Fibroblast of peridontal ligament (primary cell): Measurements from ENCODE around the gene PLEKHJ1.

Source experiments
- DNase-seq: peaks from one replicate; pipeline ENCODE4 v3.0.0-alpha.2; 2010; ENCODE audit errors: extremely low read depth

Gene PLEKHJ1

GRCh38 chr19:2249010-2249866 lies 13.1 kb upstream of the PLEKHJ1 start, which contains the start of gene AMH:
AMH (plus strand) TSS chr19:2249323; CDS start chr19:2249333, 10 bp downstream.
- DNase-seq: no peak

- no peak for DNase-seq
These were observed 12.2 kb upstream of the PLEKHJ1 start for GRCh38 chr19:2248136-2249009.

- DNase-seq: no peak
These were observed 11.4 kb upstream of the PLEKHJ1 start for GRCh38 chr19:2247433-2248101.

- DNase-seq: peak; percentile 33
These were observed 10.8 kb upstream of the PLEKHJ1 start for GRCh38 chr19:2246801-2247361.

- no peak for DNase-seq
These were observed 10.0 kb upstream of the PLEKHJ1 start for GRCh38 chr19:2246014-2246620.

- no peak for DNase-seq
These were observed 9.1 kb upstream of the PLEKHJ1 start for GRCh38 chr19:2245273-2245672.

GRCh38 chr19:2244486-2244885 lies 8.4 kb upstream of the PLEKHJ1 start:
- DNase-seq: no peak

GRCh38 chr19:2244125-2244411 lies 7.9 kb upstream of the PLEKHJ1 start:
- DNase-seq: no peak

- DNase-seq: no peak
These were observed 7.4 kb upstream of the PLEKHJ1 start for GRCh38 chr19:2243274-2244124.

- no peak for DNase-seq
These were observed 6.7 kb upstream of the PLEKHJ1 start for GRCh38 chr19:2242816-2243215.

- no peak for DNase-seq
These were observed 6.0 kb upstream of the PLEKHJ1 start for GRCh38 chr19:2242092-2242537.

- no peak for DNase-seq
These were observed 5.0 kb upstream of the PLEKHJ1 start for GRCh38 chr19:2240881-2241760.

GRCh38 chr19:2239771-2240770 lies 3.9 kb upstream of the PLEKHJ1 start:
- peak; percentile 29 for DNase-seq

GRCh38 chr19:2239173-2239572 lies 3.0 kb upstream of the PLEKHJ1 start:
- no peak for DNase-seq

GRCh38 chr19:2237869-2238153 lies 1.7 kb upstream of the PLEKHJ1 start:
- DNase-seq: no peak

GRCh38 chr19:2237051-2237868 lies 1.1 kb upstream of the PLEKHJ1 start:
- no peak for DNase-seq

GRCh38 chr19:2236064-2236313 lies 140 bp downstream of the PLEKHJ1 start:
- DNase-seq: no peak
